Right atrium auricular region (tissue), 2 donors: ENCODE measurements around the gene CD274. TPM values are rescaled to one million over a fixed set of nuclear protein-coding genes. Genes with fewer than 3 reads are reported as not detected.

Source experiments
- DNase-seq: peaks from one replicate; pipeline ENCODE4 v3.0.0-alpha.2; 2019; ENCODE audit warnings: low spot score
- H3K27ac ChIP-seq, 2 donors: fragments of 200-600 bp; sonication (generic); 1 replicate in 1 of 2; 2 replicates in 1 of 2; pipeline ENCODE4 v1.5.1; 2016 to 2019
- H3K27me3 ChIP-seq, 2 donors: fragments of 200-600 bp; sonication (generic); one replicate each; pipeline versions ENCODE4 v1.5.1 to v1.6.0; 2017 to 2019
- H3K36me3 ChIP-seq: fragments of 200-600 bp; sonication (generic); one replicate; pipeline ENCODE4 v1.5.1; 2016
- H3K4me1 ChIP-seq, 2 donors: fragments of 200-600 bp; sonication (generic); one replicate each; pipeline versions ENCODE4 v1.5.1 to v1.6.0; 2017 to 2019
- H3K4me3 ChIP-seq, 2 donors: fragments of 200-600 bp; sonication (generic); 1 replicate in 1 of 2; 2 replicates in 1 of 2; pipeline ENCODE4 v1.5.1; 2017 to 2019; ENCODE audit warnings: mild to moderate bottlenecking in 1 of 2, moderate library complexity in 1 of 2
- H3K9me3 ChIP-seq, 2 donors: fragments of 200-600 bp; sonication (generic); one replicate each; pipeline ENCODE4 v1.5.1; 2019
- CTCF ChIP-seq, 2 donors: fragments of 200-600 bp; sonication (generic); IDR thresholded peaks; one replicate each; pipeline ENCODE4 v1.5.1; 2019; ENCODE audit warnings: antibody characterized with exemption in 2 of 2
- total RNA-seq, 2 donors: library from RNA; depleted of rRNA; stranded (reverse); fragments of >200 nt; gene quantifications; one replicate each; pipeline ENCODE4 v1.1.0, GENCODE V29; 2016

CD274 gene
- total RNA-seq, 2 donors from 2014 or later = 6.6 to 14.1 TPM

- no peaks in the 10 kb centered on the region for H3K36me3 ChIP-seq
- H3K27ac ChIP-seq = no peak overlapping the region
- H3K4me3 ChIP-seq = no peak overlapping the region
- no peak for DNase-seq
- no peaks in the 10 kb centered on the region for H3K4me1 ChIP-seq
- no peak for TF ChIP-seq CTCF (IDR thresholded peaks at IDR 0.05)
- no peaks in the 10 kb centered on the region for H3K9me3 ChIP-seq
- no peaks in the 10 kb centered on the region for H3K27me3 ChIP-seq
Measured at GRCh38 chr9:5478206-5478605, 27.9 kb downstream of the CD274 start.

GRCh38 chr9:5479994-5480694 is 29.8 kb downstream of the CD274 start:
- no peak for DNase-seq
- no peak overlapping the region for H3K4me3 ChIP-seq
- no peaks in the 10 kb centered on the region for H3K4me1 ChIP-seq
- no peak for TF ChIP-seq CTCF (IDR thresholded peaks at IDR 0.05)
- H3K27me3 ChIP-seq = no peaks in the 10 kb centered on the region
- H3K36me3 ChIP-seq = no peaks in the 10 kb centered on the region
- no peak overlapping the region for H3K27ac ChIP-seq
- H3K9me3 ChIP-seq = no peaks in the 10 kb centered on the region

DNA sequence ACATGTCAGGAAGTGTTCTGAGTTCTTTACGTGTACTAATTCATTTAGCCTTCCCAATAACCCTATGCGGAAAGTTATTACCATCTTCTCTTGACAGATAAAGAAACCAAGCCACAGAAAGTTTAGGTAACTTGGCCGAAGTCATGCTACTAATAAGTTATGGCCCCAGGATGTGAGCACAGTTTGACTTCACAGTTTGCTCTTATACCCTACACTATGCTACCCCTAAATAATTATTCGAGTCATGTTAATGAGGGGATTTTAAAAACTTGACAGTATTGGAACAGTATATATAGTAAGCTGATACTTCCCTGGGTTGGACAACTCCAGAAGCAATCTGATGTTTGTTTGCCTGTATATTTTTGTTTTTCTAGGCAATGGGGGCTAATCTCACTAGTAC is 30.6 kb downstream of the CD274 start:
- Histone ChIP-seq H3K4me1 (no peaks in the 10 kb centered on the region), H3K9me3 (no peaks in the 10 kb centered on the region), H3K36me3 (no peaks in the 10 kb centered on the region), H3K27me3 (no peaks in the 10 kb centered on the region), H3K27ac (no peak overlapping the region), H3K4me3 (no peak overlapping the region)
- TF ChIP-seq CTCF (IDR thresholded peaks at IDR 0.05) = no peak
- no peak for DNase-seq

- Histone ChIP-seq H3K4me3 (no peak overlapping the region), H3K9me3 (no peaks in the 10 kb centered on the region), H3K27me3 (no peaks in the 10 kb centered on the region)
Measured at GRCh38 chr9:5481322-5482040, 31.1 kb downstream of the CD274 start.

DNA sequence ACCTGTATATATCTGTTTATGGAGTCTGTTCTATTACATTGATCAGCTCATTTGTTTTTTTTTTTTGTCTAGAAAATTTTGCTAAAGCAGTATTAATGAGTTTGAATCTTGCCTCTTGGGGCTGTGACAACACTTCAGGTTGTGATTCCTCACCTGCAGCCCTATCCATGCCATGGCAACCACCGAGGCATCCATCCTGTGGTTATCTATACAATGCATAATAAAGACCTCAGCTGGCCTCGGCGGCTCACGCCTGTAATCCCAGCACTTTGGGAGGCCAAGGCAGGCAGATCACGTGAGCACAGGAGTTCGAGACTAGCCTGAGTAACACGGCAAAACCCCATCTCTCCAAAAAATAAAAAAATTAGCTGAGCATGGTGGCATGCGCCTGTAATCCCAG is 31.9 kb downstream of the CD274 start:
- Histone ChIP-seq H3K4me1 (no peaks in the 10 kb centered on the region), H3K27ac (no peak overlapping the region), H3K36me3 (no peaks in the 10 kb centered on the region), H3K4me3 (no peak overlapping the region), H3K27me3 (no peaks in the 10 kb centered on the region), H3K9me3 (no peaks in the 10 kb centered on the region)
- no peak for TF ChIP-seq CTCF (IDR thresholded peaks at IDR 0.05)
- DNase-seq = no peak

More at GRCh38 chr9:5481322-5482040, 31.1 kb downstream of the CD274 start:
- no peak for DNase-seq
- Histone ChIP-seq H3K36me3 (no peaks in the 10 kb centered on the region), H3K4me1 (no peaks in the 10 kb centered on the region), H3K27ac (no peak overlapping the region)
- TF ChIP-seq CTCF (IDR thresholded peaks at IDR 0.05) = no peak
